B cell (primary cell): ENCODE data around the gene PCDHAC2. TPM values are rescaled to one million over a fixed set of nuclear protein-coding genes. Genes with fewer than 3 reads are reported as not detected.

Source experiments
- ATAC-seq: fragments of 200-7000 bp; cut with Tn5 transposase; one replicate; pipeline ENCODE4 v1.10.0; 2021; ENCODE audit warnings: low read depth, mild to moderate bottlenecking, moderate number of reproducible peaks, moderate library complexity
- CTCF ChIA-PET: fragments of 350-600 bp; sonication (Branson Sonifier 250); formaldehyde crosslinking; loops from one replicate; lab custom pipeline; 2021; ENCODE audit warnings: antibody characterized with exemption, inconsistent platforms; lab: Charles Lee
- POLR2A ChIA-PET: fragments of 350-600 bp; sonication (Branson Sonifier 250); formaldehyde crosslinking; loops from one replicate; lab custom pipeline; 2021; ENCODE audit warnings: antibody characterized with exemption; lab: Charles Lee
- DNase-seq: peaks from one replicate; pipeline ENCODE4 v3.0.0; 2013
- H2AFZ ChIP-seq: 2 replicates; pipeline ENCODE4 v1.6.1; 2012; ENCODE audit warnings: mild to moderate bottlenecking, low read depth, low read length; ENCODE audit not compliant: insufficient read depth, poor library complexity, severe bottlenecking
- H3K27ac ChIP-seq, 2 donors: 1 replicate in 1 of 2; 2 replicates in 1 of 2; pipeline ENCODE4 v1.5.1; 2012 to 2013; ENCODE audit warnings: low read length in 2 of 2, mild to moderate bottlenecking in 2 of 2, moderate library complexity in 1 of 2
- H3K27me3 ChIP-seq, 4 experiments: fragments of 200-600 bp in 1 of 4; sonication (generic) in 1 of 4; replicated peaks in 1 of 4; 1 replicate in 2 of 4; 2 replicates in 2 of 4; pipeline versions ENCODE4 v1.6.1 to v1.7.0; 2013 to 2016; ENCODE audit warnings: low read length in 3 of 4, mild to moderate bottlenecking in 2 of 4, mixed read lengths in 1 of 4, moderate library complexity in 1 of 4; ENCODE audit not compliant: insufficient read depth in 4 of 4, control insufficient read depth in 3 of 4; ENCODE audit errors: control extremely low read depth in 1 of 4
- H3K36me3 ChIP-seq, 2 experiments: replicated peaks in 1 of 2; 1 replicate in 1 of 2; 2 replicates in 1 of 2; pipeline versions ENCODE4 v1.6.1 to v1.7.1; 2013; ENCODE audit warnings: low read length in 1 of 2; ENCODE audit not compliant: insufficient read depth in 2 of 2, control insufficient read depth in 1 of 2; ENCODE audit errors: control extremely low read depth in 1 of 2, extremely low read depth in 1 of 2
- H3K4me1 ChIP-seq, 2 donors: fragments of 200-600 bp in 1 of 2; sonication (generic) in 1 of 2; 1 replicate in 1 of 2; 2 replicates in 1 of 2; pipeline versions ENCODE4 v1.5.1 to v1.6.1; 2013 to 2017; ENCODE audit warnings: low read length in 2 of 2; ENCODE audit not compliant: control insufficient read depth in 2 of 2, insufficient read depth in 2 of 2
- H3K4me2 ChIP-seq: replicated peaks from 2 replicates; pipeline ENCODE3; 2012; ENCODE audit warnings: mild to moderate bottlenecking, low read depth, low read length; ENCODE audit not compliant: poor library complexity, severe bottlenecking
- H3K4me3 ChIP-seq, 5 experiments: fragments of 200-600 bp in 1 of 5; sonication (generic) in 1 of 5; 1 replicate in 3 of 5; 2 replicates in 2 of 5; pipeline versions ENCODE4 v1.5.1 to v1.7.0; 2011 to 2016; ENCODE audit warnings: low read length in 4 of 5, mild to moderate bottlenecking in 4 of 5, low read depth in 2 of 5, control low read depth in 1 of 5, moderate library complexity in 1 of 5; ENCODE audit not compliant: insufficient read depth in 1 of 5; ENCODE audit errors: control extremely low read depth in 1 of 5, extremely low read depth in 1 of 5
- H3K79me2 ChIP-seq: fragments of 200-600 bp; sonication (generic); one replicate; pipeline ENCODE4 v1.6.0; 2016; ENCODE audit warnings: low read length; ENCODE audit not compliant: control insufficient read depth, insufficient read depth
- H3K9ac ChIP-seq: fragments of 200-600 bp; sonication (generic); 2 replicates; pipeline ENCODE4 v1.6.1; 2017; ENCODE audit warnings: mild to moderate bottlenecking, low read length, moderate library complexity
- H3K9me3 ChIP-seq, 3 donors: one replicate each; pipeline versions ENCODE4 v1.6.1 to v1.7.1; 2013; ENCODE audit warnings: low read length in 2 of 3; ENCODE audit not compliant: control insufficient read depth in 2 of 3, insufficient read depth in 1 of 3; ENCODE audit errors: control extremely low read depth in 1 of 3
- H4K20me1 ChIP-seq: 2 replicates; pipeline ENCODE4 v1.6.0; 2012; ENCODE audit warnings: mild to moderate bottlenecking, low read length; ENCODE audit not compliant: insufficient read depth, control insufficient read depth, poor library complexity, severe bottlenecking
- H3K27ac Mint-ChIP-seq: one replicate; pipeline ENCODE4 v1.8.0; 2021; ENCODE audit warnings: mixed read lengths
- H3K27me3 Mint-ChIP-seq: one replicate; pipeline ENCODE4 v1.8.0; 2021; ENCODE audit warnings: mixed read lengths
- H3K4me1 Mint-ChIP-seq: one replicate; pipeline ENCODE4 v1.8.0; 2021; ENCODE audit warnings: mixed read lengths
- H3K4me3 Mint-ChIP-seq: one replicate; pipeline ENCODE4 v1.8.0; 2021; ENCODE audit warnings: mixed read lengths
- H3K9me3 Mint-ChIP-seq: one replicate; pipeline ENCODE4 v1.8.0; 2022; ENCODE audit warnings: mixed read lengths; ENCODE audit not compliant: insufficient read depth
- EZH2 ChIP-seq: IDR thresholded peaks from 2 replicates; pipeline ENCODE4 v1.6.1; 2012; ENCODE audit warnings: borderline replicate concordance, low read depth, mild to moderate bottlenecking, moderate library complexity, low read length; ENCODE audit not compliant: insufficient read depth, poor library complexity, severe bottlenecking
- WGBS: methylation state at CpG from one replicate; pipeline ENCODE4 v1.1.5; 2013; ENCODE audit warnings: missing lambda C conversion rate; ENCODE audit not compliant: insufficient coverage; 5-methylcytosine and 5-hydroxymethylcytosine counted together
- intact Hi-C: fragments of 100-400 bp; cut with micrococcal nuclease; formaldehyde crosslinking; loops from one replicate; pipeline ENCODE4 v1.10.0; 2022
- polyA plus RNA-seq: library from polyadenylated mRNA; depleted of rRNA; stranded (reverse); fragments of >200 nt; gene quantifications from 2 replicates; pipeline ENCODE4 v1.2.3, GENCODE V29; 2012
- total RNA-seq, 2 donors: library from RNA; stranded (reverse); fragments of 120-200 nt in 1 of 2; gene quantifications; 1 replicate in 1 of 2; 2 replicates in 1 of 2; pipeline versions ENCODE4 v1.2.3 to v1.2.4, GENCODE V29; 2013 to 2022
- TF ChIP-seq, protein P1 (sequence below): fragments of 200-600 bp; IDR thresholded peaks from one replicate; pipeline ENCODE4 v1.8.0; 2022; ENCODE audit warnings: antibody characterized with exemption, mild to moderate bottlenecking

PCDHAC2 gene
- total and polyA plus RNA-seq, 2 donors (not counting 1 experiment from before 2014, with no cell fraction given): not detected

GRCh38 chr5:140989254-140990020 lies 23.2 kb downstream of the PCDHAC2 start:
- Histone ChIP-seq H3K27me3 (no peaks in the 10 kb centered on the region), H2AFZ (no peak overlapping the region), H3K27ac (no peak overlapping the region), H3K4me3 (no peak overlapping the region), H3K9ac (no peak overlapping the region), H3K4me1 (no peaks in the 10 kb centered on the region), H3K36me3 (no peaks in the 10 kb centered on the region), H3K4me2 (no peak overlapping the region), H3K9me3 (no peaks in the 10 kb centered on the region), H4K20me1 (no peaks in the 10 kb centered on the region), H3K79me2 (no peaks in the 10 kb centered on the region)
- DNase-seq: no peak
- no peak overlapping the region for H3K27ac Mint-ChIP-seq
- ChIA-PET CTCF (interaction anchor here (0.6 kb wide), 1 partner anchor 1815 kb away, joined by 3 read pairs; no protein-coding TSS in a partner anchor), POLR2A (no interaction called here)
- H3K4me1 Mint-ChIP-seq: no peaks in the 10 kb centered on the region
- peaks cover 2% of the 10 kb centered on the region for H3K27me3 Mint-ChIP-seq
- no peak for ATAC-seq
- H3K9me3 Mint-ChIP-seq: no peaks in the 10 kb centered on the region
- 82% methylated on average over 6 of the region's 7 CpGs for WGBS
- intact Hi-C loops: no loop called here
- TF ChIP-seq, protein P1, sequence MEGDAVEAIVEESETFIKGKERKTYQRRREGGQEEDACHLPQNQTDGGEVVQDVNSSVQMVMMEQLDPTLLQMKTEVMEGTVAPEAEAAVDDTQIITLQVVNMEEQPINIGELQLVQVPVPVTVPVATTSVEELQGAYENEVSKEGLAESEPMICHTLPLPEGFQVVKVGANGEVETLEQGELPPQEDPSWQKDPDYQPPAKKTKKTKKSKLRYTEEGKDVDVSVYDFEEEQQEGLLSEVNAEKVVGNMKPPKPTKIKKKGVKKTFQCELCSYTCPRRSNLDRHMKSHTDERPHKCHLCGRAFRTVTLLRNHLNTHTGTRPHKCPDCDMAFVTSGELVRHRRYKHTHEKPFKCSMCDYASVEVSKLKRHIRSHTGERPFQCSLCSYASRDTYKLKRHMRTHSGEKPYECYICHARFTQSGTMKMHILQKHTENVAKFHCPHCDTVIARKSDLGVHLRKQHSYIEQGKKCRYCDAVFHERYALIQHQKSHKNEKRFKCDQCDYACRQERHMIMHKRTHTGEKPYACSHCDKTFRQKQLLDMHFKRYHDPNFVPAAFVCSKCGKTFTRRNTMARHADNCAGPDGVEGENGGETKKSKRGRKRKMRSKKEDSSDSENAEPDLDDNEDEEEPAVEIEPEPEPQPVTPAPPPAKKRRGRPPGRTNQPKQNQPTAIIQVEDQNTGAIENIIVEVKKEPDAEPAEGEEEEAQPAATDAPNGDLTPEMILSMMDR: no peak
- no peak for TF ChIP-seq EZH2
- no peak overlapping the region for H3K4me3 Mint-ChIP-seq

DNA sequence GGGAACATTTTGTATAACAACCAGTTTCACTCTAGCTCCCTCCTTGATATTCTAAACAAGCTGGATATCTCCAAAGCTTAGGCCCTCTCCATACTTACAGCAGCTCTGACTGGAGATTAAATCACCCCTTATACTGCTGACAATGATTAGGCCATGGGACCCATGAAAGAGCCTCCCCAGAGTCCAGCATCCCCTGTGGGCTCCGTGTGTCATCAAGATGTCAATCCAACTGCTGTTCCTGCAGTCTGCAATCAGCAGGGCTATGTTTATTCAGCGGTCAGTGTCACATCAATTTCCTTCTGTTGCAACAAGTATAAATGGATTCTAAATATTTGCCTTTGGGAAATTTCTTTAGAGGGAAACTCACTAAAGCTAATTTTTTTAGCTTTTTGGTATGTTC lies 26.6 kb downstream of the PCDHAC2 start:
- Mint-ChIP-seq H3K27ac (no peak overlapping the region), H3K27me3 (no peaks in the 10 kb centered on the region), H3K4me3 (no peak overlapping the region), H3K9me3 (no peaks in the 10 kb centered on the region), H3K4me1 (no peaks in the 10 kb centered on the region)
- Histone ChIP-seq H4K20me1 (no peaks in the 10 kb centered on the region), H3K4me2 (no peak overlapping the region), H3K79me2 (no peaks in the 10 kb centered on the region), H3K4me1 (no peaks in the 10 kb centered on the region), H3K9me3 (no peaks in the 10 kb centered on the region), H3K36me3 (no peaks in the 10 kb centered on the region), H3K27ac (no peak overlapping the region), H3K9ac (no peak overlapping the region), H3K4me3 (no peak overlapping the region), H2AFZ (no peak overlapping the region), H3K27me3 (no peaks in the 10 kb centered on the region)
- DNase-seq: no peak
- POLR2A ChIA-PET: no interaction called here
- CTCF ChIA-PET: interaction anchor here (0.6 kb wide), 1 partner anchor 14 kb away, joined by 3 read pairs; no protein-coding TSS in a partner anchor
- no peak for ATAC-seq
- no peak for TF ChIP-seq EZH2
- TF ChIP-seq, protein P1: no peak
- intact Hi-C loops: no loop called here
- 83% methylated on average over 1 of the region's 2 CpGs for whole genome bisulfite sequencing
